HG02870 (cell line): ENCODE data around the gene KHNYN.
A peak's percentile ranks its signal among the peaks of the same experiment; 100 is the strongest.

Experiments used
- ATAC-seq: cut with Tn5 transposase; IDR thresholded peaks from one replicate; pipeline ENCODE4 v1.9.1; 2021; ENCODE audit warnings: mild to moderate bottlenecking, moderate library complexity; ENCODE audit not compliant: unreplicated experiment

KHNYN gene

DNA sequence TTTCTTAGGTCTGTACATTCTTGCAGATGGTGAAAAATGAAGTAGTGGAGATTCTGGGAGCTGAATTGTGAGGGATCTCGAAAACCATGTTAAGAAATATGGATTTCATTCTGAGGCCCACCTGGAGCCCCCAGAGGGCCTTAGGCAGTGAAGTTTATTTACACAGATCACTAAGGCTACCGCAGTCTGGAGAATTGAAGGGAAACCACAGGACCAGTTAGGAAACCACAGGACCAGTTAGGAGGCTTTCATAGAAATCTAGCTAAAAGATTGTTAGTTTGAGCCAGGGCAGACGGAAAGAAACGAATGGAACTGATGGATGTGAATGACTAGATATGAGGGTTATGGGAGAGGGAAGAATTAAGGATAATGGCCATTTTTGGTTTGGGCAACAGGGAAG, 7.5 kb upstream of the KHNYN start:
- ATAC-seq, result no peak

DNA sequence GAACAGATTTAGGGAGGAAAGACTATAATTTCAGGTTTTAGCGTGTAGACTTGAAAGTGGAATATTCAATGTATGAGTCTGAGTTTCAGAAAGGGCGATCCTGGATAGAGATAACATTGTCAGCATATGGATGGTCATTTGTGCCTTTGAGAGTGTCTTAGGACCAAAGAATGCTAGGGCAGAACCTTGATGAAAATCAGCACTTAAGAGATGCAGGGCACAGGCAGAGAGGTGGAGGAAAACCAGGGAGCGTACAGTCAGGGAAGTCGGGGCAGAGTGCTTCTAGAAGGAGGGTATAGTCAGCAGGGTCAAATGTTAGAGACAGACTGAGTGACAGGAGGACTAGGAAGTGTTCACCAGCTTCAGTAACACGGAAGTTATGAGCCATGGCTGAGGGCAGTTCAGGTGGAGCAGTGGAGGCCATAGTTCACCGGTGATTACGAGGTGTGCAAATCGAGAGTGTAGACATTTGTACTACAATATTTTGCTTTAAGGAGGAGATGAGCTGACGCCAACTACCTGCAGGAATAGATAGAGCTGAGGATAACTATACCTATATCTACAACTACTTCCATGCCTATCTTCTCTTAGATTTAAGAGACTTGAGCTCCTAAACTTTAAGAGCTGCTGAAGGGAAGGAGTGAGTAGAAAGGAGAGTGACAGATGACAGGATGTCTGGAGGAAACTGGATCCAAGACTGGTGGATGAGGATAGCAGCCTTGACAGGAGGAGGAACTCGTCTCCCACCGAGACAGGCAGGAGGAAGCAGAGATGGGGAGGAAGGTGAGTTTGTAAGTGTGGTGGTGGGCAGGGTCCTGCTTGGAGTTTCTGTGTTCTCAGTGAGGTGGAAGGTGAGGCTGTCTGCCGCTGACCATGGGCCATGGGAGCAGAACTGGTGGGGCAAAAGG, 6.8 kb upstream of the KHNYN start:
- no peak for ATAC-seq

DNA sequence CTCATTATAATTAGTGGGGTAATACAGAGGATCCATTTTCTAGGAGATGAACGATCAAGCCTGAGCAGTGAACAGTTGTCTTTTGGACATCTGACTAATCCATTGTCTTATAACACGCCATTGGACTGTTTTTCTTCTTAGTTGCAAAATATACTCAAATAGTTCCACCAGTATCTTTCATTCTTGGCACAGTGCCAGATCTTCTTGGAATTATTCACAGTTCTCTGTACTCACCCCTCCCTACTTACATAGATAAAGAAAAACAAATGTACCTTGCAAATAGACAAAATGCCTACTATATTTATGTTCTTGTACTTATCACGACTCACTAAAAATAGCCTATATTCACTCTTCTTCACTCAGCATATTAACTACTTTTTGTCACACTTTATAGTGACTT, 4.0 kb upstream of the KHNYN start:
- ATAC-seq, result no peak

GRCh38 chr14:24426150-24426911, 3.4 kb upstream of the KHNYN start:
- no peak for ATAC-seq

DNA sequence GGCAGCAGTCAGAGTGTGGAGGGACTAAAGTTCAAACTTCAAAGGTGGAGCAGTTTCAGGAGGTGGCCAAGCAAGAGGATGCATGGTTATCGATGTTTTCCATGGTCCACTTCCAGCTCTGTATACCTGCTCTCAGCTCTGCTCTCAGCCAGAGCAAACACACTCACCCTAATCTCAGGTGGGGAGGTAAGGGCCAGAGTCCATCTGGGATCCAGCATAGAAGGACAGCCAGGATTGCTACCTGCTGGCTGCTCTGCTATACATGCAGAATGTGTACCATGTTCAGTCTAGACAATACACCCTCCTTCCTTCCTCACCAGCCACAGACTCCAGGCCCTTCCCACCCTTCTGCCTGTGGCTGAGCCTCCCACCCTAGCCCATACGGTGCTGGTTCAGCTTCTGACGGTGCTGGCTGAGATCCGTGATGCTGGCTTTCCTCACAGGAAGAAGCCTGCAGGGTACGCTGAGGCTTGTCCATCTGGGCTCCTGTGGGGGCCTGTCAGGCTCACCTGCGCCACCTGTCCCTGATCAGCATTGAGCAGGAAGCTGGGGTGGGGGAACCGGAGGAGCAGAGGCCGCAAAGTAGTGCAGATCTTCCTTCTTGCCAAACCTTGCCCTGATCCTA, 2.7 kb upstream of the KHNYN start:
- no peak for ATAC-seq

GRCh38 chr14:24427537-24428508, 1.9 kb upstream of the KHNYN start:
- ATAC-seq, result no peak

- no peak for ATAC-seq
Observed at GRCh38 chr14:24428628-24429394, 943 bp upstream of the KHNYN start.

- peak; percentile 57 for ATAC-seq
Observed at GRCh38 chr14:24430143-24430681, 458 bp downstream of the KHNYN start.

- peak; percentile 33 for ATAC-seq
Observed at GRCh38 chr14:24430682-24431568, 1.2 kb downstream of the KHNYN start.

GRCh38 chr14:24431569-24432258, 2.0 kb downstream of the KHNYN start:
- ATAC-seq, result peak; percentile 46

DNA sequence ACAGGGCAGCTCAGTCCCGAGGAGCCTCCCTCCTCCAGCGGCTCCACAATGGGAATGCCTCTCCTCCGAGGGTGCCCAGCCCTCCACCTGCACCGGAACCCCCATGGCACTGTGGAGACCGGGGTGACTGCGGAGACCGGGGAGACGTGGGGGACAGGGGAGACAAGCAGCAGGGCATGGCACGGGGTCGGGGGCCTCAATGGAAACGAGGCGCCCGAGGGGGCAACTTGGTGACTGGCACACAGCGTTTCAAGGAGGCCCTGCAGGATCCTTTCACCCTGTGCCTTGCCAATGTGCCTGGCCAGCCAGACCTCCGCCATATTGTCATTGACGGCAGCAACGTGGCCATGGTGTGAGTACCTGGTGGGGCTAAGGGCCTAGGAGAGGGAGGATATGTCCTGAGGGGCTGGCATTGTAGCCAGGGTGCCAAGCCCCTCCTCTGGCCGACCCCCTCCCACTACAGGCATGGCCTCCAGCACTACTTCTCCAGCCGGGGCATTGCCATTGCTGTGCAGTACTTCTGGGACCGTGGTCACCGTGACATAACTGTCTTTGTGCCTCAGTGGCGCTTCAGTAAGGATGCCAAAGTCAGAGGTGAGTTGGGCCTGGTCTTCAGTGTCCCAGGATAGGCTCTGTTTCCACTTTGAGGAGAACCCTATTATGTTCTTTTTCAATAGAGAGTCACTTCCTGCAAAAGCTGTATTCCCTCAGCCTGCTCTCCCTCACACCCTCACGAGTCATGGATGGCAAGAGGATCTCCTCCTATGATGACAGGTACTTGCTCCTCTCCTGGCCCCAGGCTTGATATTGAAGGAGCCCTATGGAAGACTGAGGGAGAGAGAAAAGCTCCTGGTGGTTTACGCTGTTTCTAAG, 2.7 kb downstream of the KHNYN start:
- ATAC-seq, result no peak

- ATAC-seq, result no peak
Observed at GRCh38 chr14:24434036-24434435, 4.3 kb downstream of the KHNYN start.

DNA sequence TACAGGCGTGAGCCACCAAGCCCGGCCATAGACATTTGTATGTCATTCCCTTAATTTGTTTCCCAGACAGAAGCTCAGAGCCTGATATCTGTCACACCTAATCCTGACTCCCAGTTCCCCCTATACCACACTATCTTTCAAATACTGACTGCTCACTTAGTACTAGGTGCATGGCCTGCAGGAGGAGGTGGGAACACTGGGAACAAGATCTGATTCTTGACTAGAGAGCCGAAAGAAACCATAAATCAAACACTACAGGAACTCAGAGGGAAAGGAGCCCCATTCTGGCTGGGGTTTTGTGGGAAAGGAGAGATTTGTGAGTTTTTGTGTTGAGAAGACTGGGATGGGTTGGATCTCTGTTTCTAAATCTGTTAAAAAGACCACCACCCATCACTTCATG, 4.9 kb downstream of the KHNYN start:
- ATAC-seq, result no peak

DNA sequence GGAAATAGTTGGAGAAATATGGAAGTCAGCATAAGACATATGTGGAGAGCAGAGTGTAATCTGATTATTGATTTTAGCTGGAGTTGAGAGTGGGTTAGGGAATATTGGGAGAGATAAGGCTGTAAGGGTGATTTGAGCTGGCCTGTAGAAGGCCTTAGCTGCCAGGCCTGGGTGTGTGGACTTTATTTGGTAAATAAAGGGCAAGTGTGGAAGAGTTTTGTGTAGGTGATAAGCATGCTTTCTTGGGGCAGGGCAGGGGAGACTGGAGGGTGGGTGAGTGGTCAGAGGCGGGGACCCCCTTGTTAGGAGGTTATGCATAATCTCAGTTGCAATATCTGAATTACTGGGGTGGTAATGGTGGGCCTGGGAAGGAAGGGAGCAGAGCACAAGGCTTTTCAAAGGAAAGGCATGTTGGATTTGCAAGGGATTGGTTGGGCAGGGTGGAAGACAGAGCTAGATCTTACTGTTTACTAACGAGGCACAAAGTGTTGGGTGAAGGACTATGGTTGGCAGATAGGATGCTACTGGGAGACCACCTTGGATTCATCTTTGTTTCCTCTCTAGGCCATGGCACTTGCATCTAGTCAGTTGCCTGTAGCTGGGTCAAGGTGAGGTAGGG, 5.5 kb downstream of the KHNYN start:
- ATAC-seq, result no peak

DNA sequence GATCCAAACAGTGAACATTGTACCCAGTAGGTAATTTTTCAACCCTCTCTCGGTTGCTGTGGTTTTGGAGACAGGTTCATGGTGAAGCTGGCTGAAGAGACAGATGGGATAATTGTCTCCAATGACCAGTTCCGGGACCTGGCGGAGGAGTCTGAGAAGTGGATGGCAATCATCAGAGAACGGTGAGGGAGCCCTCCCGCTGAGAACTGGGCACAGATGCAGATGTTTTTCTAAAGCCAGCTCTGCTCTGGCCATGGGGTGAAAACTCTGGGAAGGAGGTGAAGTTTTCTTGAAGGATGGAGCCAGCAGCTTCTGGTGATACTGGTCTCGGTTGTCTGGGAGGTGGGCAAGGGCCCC, 6.2 kb downstream of the KHNYN start:
- no peak for ATAC-seq

DNA sequence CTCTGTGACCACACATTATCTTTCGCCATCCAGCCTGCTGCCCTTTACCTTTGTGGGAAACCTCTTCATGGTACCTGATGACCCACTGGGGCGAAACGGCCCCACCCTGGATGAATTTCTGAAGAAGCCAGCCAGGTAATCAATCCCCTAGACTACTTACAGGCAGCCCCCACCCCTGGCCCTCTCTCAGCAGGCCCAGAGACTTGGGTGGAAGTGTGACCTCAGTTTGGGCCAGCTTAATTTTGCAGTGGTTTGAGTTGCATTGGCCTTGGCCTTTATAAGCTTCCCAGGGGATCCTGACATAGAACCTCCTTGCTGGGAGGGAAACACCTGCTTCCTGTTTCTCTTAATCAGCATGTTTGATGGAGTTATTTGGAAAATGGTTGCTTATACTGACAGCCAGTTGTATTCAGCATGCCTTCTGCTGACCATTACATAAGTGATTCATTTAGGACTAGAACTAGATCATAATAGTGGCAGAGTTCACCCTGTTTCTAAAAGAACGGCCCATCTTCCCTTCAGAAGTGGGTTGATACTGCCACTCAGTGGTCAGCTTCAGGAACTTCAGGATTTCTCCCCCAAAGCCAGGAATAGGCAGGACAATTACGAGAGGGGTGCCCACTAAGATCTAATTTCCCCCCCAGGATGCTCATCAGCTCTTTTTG, 6.7 kb downstream of the KHNYN start:
- peak; percentile 39 for ATAC-seq
